ENCODE data around the gene BCL3. TPM values are rescaled to one million over a fixed set of nuclear protein-coding genes. Genes with fewer than 3 reads are reported as not detected.

The BCL3 gene
- total RNA-seq, 2 donors from 2014 or later = 117 to 122 TPM

- H3K4me1 Mint-ChIP-seq (ENCODE audit: low read depth in 2 of 2) = peaks cover 4 to 6% of the 10 kb centered on the region in 2 donors
- no peaks in the 10 kb centered on the region for H3K36me3 Mint-ChIP-seq
- H3K9me3 Mint-ChIP-seq = no peaks in the 10 kb centered on the region
- no peak overlapping the region for H3K4me3 Mint-ChIP-seq
- ATAC-seq (no peak), DNase-seq (ENCODE audit: low spot score) (no peak)
- H3K27ac Mint-ChIP-seq = no peak overlapping the region
- H3K27me3 Mint-ChIP-seq = peaks cover 0 to 2% of the 10 kb centered on the region in 2 donors
Observed at GRCh38 chr19:44785993-44786392, 37.5 kb downstream of the BCL3 start.

- no peak overlapping the region for H3K27ac Mint-ChIP-seq
- ATAC-seq = no peak
- H3K36me3 Mint-ChIP-seq = no peaks in the 10 kb centered on the region
- H3K4me1 Mint-ChIP-seq (ENCODE audit: low read depth in 2 of 2) = peaks cover 4 to 6% of the 10 kb centered on the region in 2 donors
- DNase-seq (ENCODE audit: low spot score) = no peak
- no peaks in the 10 kb centered on the region for H3K9me3 Mint-ChIP-seq
- H3K4me3 Mint-ChIP-seq = no peak overlapping the region
- H3K27me3 Mint-ChIP-seq = peaks cover 0 to 2% of the 10 kb centered on the region in 2 donors
Observed at GRCh38 chr19:44788971-44789370, 40.5 kb downstream of the BCL3 start.

- Mint-ChIP-seq H3K36me3 (no peaks in the 10 kb centered on the region), H3K27me3 (no peaks in the 10 kb centered on the region), H3K27ac (no peak overlapping the region), H3K4me3 (no peak overlapping the region), H3K9me3 (no peaks in the 10 kb centered on the region), H3K4me1 (ENCODE audit: low read depth in 2 of 2) (no peaks in the 10 kb centered on the region)
- ATAC-seq = no peak
- no peak for DNase-seq (ENCODE audit: low spot score)
Observed at GRCh38 chr19:44789943-44790483, 41.5 kb downstream of the BCL3 start.

- Mint-ChIP-seq H3K36me3 (no peaks in the 10 kb centered on the region), H3K4me1 (ENCODE audit: low read depth in 2 of 2) (no peaks in the 10 kb centered on the region), H3K9me3 (no peaks in the 10 kb centered on the region), H3K27me3 (no peaks in the 10 kb centered on the region), H3K4me3 (no peak overlapping the region), H3K27ac (no peak overlapping the region)
- ATAC-seq = no peak
- no peak for DNase-seq (ENCODE audit: low spot score)
Observed at GRCh38 chr19:44792281-44792680, 43.8 kb downstream of the BCL3 start.

- no peaks in the 10 kb centered on the region for H3K4me1 Mint-ChIP-seq (ENCODE audit: low read depth in 2 of 2)
- DNase-seq (ENCODE audit: low spot score) (no peak), ATAC-seq (no peak)
- no peaks in the 10 kb centered on the region for H3K36me3 Mint-ChIP-seq
- H3K4me3 Mint-ChIP-seq = no peak overlapping the region
- H3K27ac Mint-ChIP-seq = no peak overlapping the region
- H3K27me3 Mint-ChIP-seq = no peaks in the 10 kb centered on the region
- H3K9me3 Mint-ChIP-seq = no peaks in the 10 kb centered on the region
Observed at GRCh38 chr19:44794610-44795009, 46.1 kb downstream of the BCL3 start.

GRCh38 chr19:44795398-44795987 is 47.0 kb downstream of the BCL3 start:
- H3K36me3 Mint-ChIP-seq = no peaks in the 10 kb centered on the region
- DNase-seq (ENCODE audit: low spot score) = no peak
- H3K9me3 Mint-ChIP-seq = no peaks in the 10 kb centered on the region
- H3K27ac Mint-ChIP-seq = no peak overlapping the region
- no peaks in the 10 kb centered on the region for H3K27me3 Mint-ChIP-seq
- ATAC-seq = no peak
- no peaks in the 10 kb centered on the region for H3K4me1 Mint-ChIP-seq (ENCODE audit: low read depth in 2 of 2)
- no peak overlapping the region for H3K4me3 Mint-ChIP-seq

GRCh38 chr19:44796701-44797115 is 48.2 kb downstream of the BCL3 start:
- ATAC-seq = no peak
- Mint-ChIP-seq H3K27me3 (no peaks in the 10 kb centered on the region), H3K27ac (peak overlapping the region in 1 of 2 donors; percentile 39), H3K36me3 (no peaks in the 10 kb centered on the region), H3K9me3 (no peaks in the 10 kb centered on the region), H3K4me3 (no peak overlapping the region), H3K4me1 (ENCODE audit: low read depth in 2 of 2) (no peaks in the 10 kb centered on the region)
- no peak for DNase-seq (ENCODE audit: low spot score)

GRCh38 chr19:44799627-44800346 is 51.3 kb downstream of the BCL3 start:
- H3K4me3 Mint-ChIP-seq = no peak overlapping the region
- DNase-seq (ENCODE audit: low spot score) (no peak), ATAC-seq (peak in 1 of 2 donors; percentile 5)
- no peaks in the 10 kb centered on the region for H3K36me3 Mint-ChIP-seq
- no peaks in the 10 kb centered on the region for H3K4me1 Mint-ChIP-seq (ENCODE audit: low read depth in 2 of 2)
- H3K27ac Mint-ChIP-seq = peak overlapping the region in 1 of 2 donors; percentile 15
- H3K9me3 Mint-ChIP-seq = no peaks in the 10 kb centered on the region
- H3K27me3 Mint-ChIP-seq = no peaks in the 10 kb centered on the region

- ATAC-seq = peak; percentile 91 to 95
- no peak overlapping the region for H3K27ac Mint-ChIP-seq
- DNase-seq (ENCODE audit: low spot score) = peak; percentile 85
- no peaks in the 10 kb centered on the region for H3K4me1 Mint-ChIP-seq (ENCODE audit: low read depth in 2 of 2)
- no peaks in the 10 kb centered on the region for H3K36me3 Mint-ChIP-seq
- no peak overlapping the region for H3K4me3 Mint-ChIP-seq
- H3K9me3 Mint-ChIP-seq = no peaks in the 10 kb centered on the region
- no peaks in the 10 kb centered on the region for H3K27me3 Mint-ChIP-seq
Observed at GRCh38 chr19:44800461-44800860, 52.0 kb downstream of the BCL3 start.

GRCh38 chr19:44803442-44804428 is 55.2 kb downstream of the BCL3 start:
- H3K4me1 Mint-ChIP-seq (ENCODE audit: low read depth in 2 of 2) = no peaks in the 10 kb centered on the region
- no peak overlapping the region for H3K4me3 Mint-ChIP-seq
- H3K27ac Mint-ChIP-seq = peak overlapping the region in 1 of 2 donors; percentile 28
- H3K36me3 Mint-ChIP-seq = no peaks in the 10 kb centered on the region
- H3K9me3 Mint-ChIP-seq = no peaks in the 10 kb centered on the region
- ATAC-seq (no peak), DNase-seq (ENCODE audit: low spot score) (no peak)
- peaks cover 0 to 5% of the 10 kb centered on the region in 2 donors for H3K27me3 Mint-ChIP-seq

- DNase-seq (ENCODE audit: low spot score) (no peak), ATAC-seq (no peak)
- Mint-ChIP-seq H3K27ac (no peak overlapping the region), H3K4me3 (no peak overlapping the region), H3K27me3 (peaks cover 0 to 8% of the 10 kb centered on the region in 2 donors), H3K9me3 (no peaks in the 10 kb centered on the region), H3K4me1 (ENCODE audit: low read depth in 2 of 2) (no peaks in the 10 kb centered on the region), H3K36me3 (no peaks in the 10 kb centered on the region)
Observed at GRCh38 chr19:44806291-44806690, 57.8 kb downstream of the BCL3 start.

- Mint-ChIP-seq H3K9me3 (no peaks in the 10 kb centered on the region), H3K36me3 (no peaks in the 10 kb centered on the region), H3K4me3 (no peak overlapping the region), H3K4me1 (ENCODE audit: low read depth in 2 of 2) (no peaks in the 10 kb centered on the region), H3K27ac (no peak overlapping the region), H3K27me3 (peaks cover 0 to 8% of the 10 kb centered on the region in 2 donors)
- ATAC-seq (no peak), DNase-seq (ENCODE audit: low spot score) (no peak)
Observed at GRCh38 chr19:44807162-44807561, 58.7 kb downstream of the BCL3 start.

GRCh38 chr19:44807652-44808462 is 59.3 kb downstream of the BCL3 start:
- H3K4me3 Mint-ChIP-seq = peak overlapping the region; percentile 17
- H3K36me3 Mint-ChIP-seq = no peaks in the 10 kb centered on the region
- H3K9me3 Mint-ChIP-seq = no peaks in the 10 kb centered on the region
- ATAC-seq = no peak
- H3K27ac Mint-ChIP-seq = no peak overlapping the region
- peaks cover 0 to 8% of the 10 kb centered on the region in 2 donors for H3K27me3 Mint-ChIP-seq
- DNase-seq (ENCODE audit: low spot score) = no peak
- no peaks in the 10 kb centered on the region for H3K4me1 Mint-ChIP-seq (ENCODE audit: low read depth in 2 of 2)
